Naive thymus-derived CD4-positive, alpha-beta T cell (primary cell): ENCODE measurements around the gene WDR73. TPM values are rescaled to one million over a fixed set of nuclear protein-coding genes. Genes with fewer than 3 reads are reported as not detected.

Experiments
- ATAC-seq: fragments of 150-1000 bp; cut with Tn5 transposase; 2 replicates; pipeline ENCODE4 v1.10.0; 2021; ENCODE audit warnings: mild to moderate bottlenecking, moderate library complexity
- CTCF ChIA-PET: fragments of 350-600 bp; sonication (Branson Sonifier 250); formaldehyde crosslinking; loops from one replicate; lab custom pipeline; 2021; ENCODE audit warnings: antibody characterized with exemption; lab: Charles Lee
- POLR2A ChIA-PET: fragments of 350-600 bp; sonication (Branson Sonifier 250); formaldehyde crosslinking; loops from one replicate; lab custom pipeline; 2021; ENCODE audit warnings: antibody characterized with exemption, inconsistent platforms; lab: Charles Lee
- DNase-seq, 9 donors: peaks; one replicate each; pipeline versions ENCODE4 v3.0.0 to v3.0.0-alpha.2; 2020 to 2022; ENCODE audit warnings: mixed read lengths in 1 of 9
- H3K27ac ChIP-seq: one replicate; pipeline ENCODE4 v1.7.0; 2013; ENCODE audit warnings: mild to moderate bottlenecking, low read depth, low read length, moderate library complexity
- H3K27me3 ChIP-seq, 2 donors: one replicate each; pipeline ENCODE4 v1.7.0; 2013; ENCODE audit warnings: low read length in 2 of 2, mild to moderate bottlenecking in 2 of 2, moderate library complexity in 2 of 2; ENCODE audit not compliant: control insufficient read depth in 2 of 2, insufficient read depth in 2 of 2
- H3K36me3 ChIP-seq, 3 experiments: 1 replicate in 2 of 3; 2 replicates in 1 of 3; pipeline ENCODE4 v1.7.0; 2013; ENCODE audit warnings: low read length in 3 of 3, mild to moderate bottlenecking in 3 of 3, moderate library complexity in 1 of 3; ENCODE audit not compliant: insufficient read depth in 3 of 3, control insufficient read depth in 2 of 3
- H3K4me1 ChIP-seq, 2 donors: one replicate each; pipeline ENCODE4 v1.7.0; 2013; ENCODE audit warnings: low read length in 2 of 2, mild to moderate bottlenecking in 2 of 2, moderate library complexity in 1 of 2; ENCODE audit not compliant: control insufficient read depth in 2 of 2, insufficient read depth in 2 of 2
- H3K4me3 ChIP-seq: 2 replicates; pipeline ENCODE4 v1.7.0; 2013; ENCODE audit warnings: mild to moderate bottlenecking, low read length
- H3K9me3 ChIP-seq, 3 experiments: 1 replicate in 2 of 3; 2 replicates in 1 of 3; pipeline ENCODE4 v1.7.0; 2013; ENCODE audit warnings: low read length in 3 of 3; ENCODE audit not compliant: control insufficient read depth in 2 of 3
- H3K27ac Mint-ChIP-seq, 9 donors: one replicate each; pipeline ENCODE4 v1.8.0; 2020 to 2022; ENCODE audit warnings: mixed read lengths in 9 of 9, mild to moderate bottlenecking in 8 of 9, moderate library complexity in 5 of 9, inconsistent platforms in 2 of 9
- H3K27me3 Mint-ChIP-seq, 5 donors: one replicate each; pipeline ENCODE4 v1.8.0; 2021 to 2022; ENCODE audit warnings: mixed read lengths in 5 of 5, mild to moderate bottlenecking in 1 of 5
- H3K36me3 Mint-ChIP-seq, 5 donors: one replicate each; pipeline ENCODE4 v1.8.0; 2020 to 2022; ENCODE audit warnings: mixed read lengths in 5 of 5, mild to moderate bottlenecking in 3 of 5, inconsistent platforms in 1 of 5
- H3K4me1 Mint-ChIP-seq, 7 donors: one replicate each; pipeline ENCODE4 v1.8.0; 2020 to 2022; ENCODE audit warnings: mixed read lengths in 7 of 7, mild to moderate bottlenecking in 3 of 7, inconsistent platforms in 1 of 7
- H3K4me3 Mint-ChIP-seq, 10 donors: one replicate each; pipeline ENCODE4 v1.8.0; 2020 to 2022; ENCODE audit warnings: mild to moderate bottlenecking in 10 of 10, mixed read lengths in 10 of 10, moderate library complexity in 6 of 10, inconsistent platforms in 2 of 10
- H3K9me3 Mint-ChIP-seq, 11 donors: one replicate each; pipeline ENCODE4 v1.8.0; 2020 to 2022; ENCODE audit warnings: mixed read lengths in 11 of 11, mild to moderate bottlenecking in 4 of 11, inconsistent platforms in 1 of 11, moderate library complexity in 1 of 11
- intact Hi-C, 2 donors: fragments of 100-400 bp; cut with micrococcal nuclease; formaldehyde crosslinking; loops; one replicate each; pipeline ENCODE4 v1.15.1; 2023
- polyA plus RNA-seq, 2 donors: library from polyadenylated mRNA; unstranded; fragments of 300-500 nt; fragmentation: Illumina TruSeq; gene quantifications; one replicate each; pipeline ENCODE4 v1.2.3, GENCODE V29; 2021
- total RNA-seq, 6 experiments: library from RNA in 5 of 6; stranded (reverse) in 5 of 6; gene quantifications; 1 replicate in 5 of 6; 2 replicates in 1 of 6; pipeline ENCODE4 v1.2.3 and lab custom pipeline; 2021 to 2026

The WDR73 gene
- total RNA-seq (10 to 100 TPM; 26.8 to 47.7 (median 33.1) TPM), polyA plus RNA-seq (10 to 100 TPM; 22.0 to 26.1 TPM), total RNA-seq (lab: John Stamatoyannopoulos, UW) (56.3 reads per million, percentile 74 among the genes with 10 or more reads in this experiment)

DNA sequence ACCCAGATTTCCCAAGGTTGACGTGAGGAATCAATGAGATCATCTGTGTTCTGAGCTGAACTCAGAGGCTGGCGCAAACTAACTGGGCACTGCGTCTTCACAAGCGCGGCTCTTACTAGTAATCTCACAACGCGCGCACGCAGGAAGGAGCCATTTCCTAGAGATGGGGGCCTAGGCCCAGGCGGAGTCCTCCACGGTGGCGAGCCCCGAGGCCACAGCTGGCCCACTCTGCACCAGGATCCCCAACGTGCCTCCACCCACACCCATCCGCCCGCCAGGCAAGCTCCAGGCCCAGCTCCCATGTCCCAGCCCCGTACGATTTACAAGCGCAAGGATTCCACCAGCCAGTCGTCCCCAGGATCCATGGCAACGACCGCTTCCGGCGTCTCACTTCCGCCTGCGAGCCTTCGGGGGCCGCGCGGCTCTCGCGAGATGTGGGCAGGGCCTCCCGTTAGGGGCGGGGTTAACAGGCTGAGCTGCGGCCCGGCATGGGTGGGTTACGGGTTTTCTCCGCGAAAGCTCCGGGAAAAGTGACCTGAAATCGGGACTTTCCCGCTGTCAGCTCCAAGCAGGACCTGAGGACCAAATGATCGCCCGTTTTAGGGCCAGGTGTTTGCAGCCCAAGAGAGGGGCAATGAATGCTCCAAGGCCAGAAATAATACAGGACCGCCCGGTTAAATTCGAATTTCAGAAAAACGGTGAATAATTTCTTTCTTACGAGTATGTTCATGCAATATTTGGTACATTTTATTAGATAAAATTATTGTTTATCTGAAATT lies at the start of gene WDR73:
Gene WDR73, minus strand, starts transcription at position 374 of the 779 bp plus-strand sequence. Its CDS starts 9 bp downstream, at position 365.
- intact Hi-C loops = loop anchor here (1.0 kb wide), 13 partner anchors 23 to 327 kb away; partner anchors contain the start of genes SEC11A (in 2 of the 2), PDE8A (in 1 of the 2) and ZNF592 (in 1 of the 2)
- Histone ChIP-seq H3K9me3 (no peaks in the 10 kb centered on the region), H3K27ac (peak within 1 kb of the TSS; percentile 90), H3K36me3 (peaks cover 7 to 31% (median 9%) of the 10 kb centered on the region in 3 experiments), H3K4me3 (peak within 1 kb of the TSS; percentile 91), H3K27me3 (no peaks in the 10 kb centered on the region), H3K4me1 (peaks cover 26 to 36% of the 10 kb centered on the region in 2 donors)
- DNase-seq = peak; percentile 93 to 99 (median 97)
- ATAC-seq = peak; percentile 86
- Mint-ChIP-seq H3K27me3 (no peaks in the 10 kb centered on the region), H3K9me3 (no peaks in the 10 kb centered on the region), H3K27ac (peak within 1 kb of the TSS; percentile 91 to 99 (median 93)), H3K4me3 (peak within 1 kb of the TSS; percentile 83 to 100 (median 98)), H3K36me3 (peaks cover 5 to 14% (median 11%) of the 10 kb centered on the region in 5 donors), H3K4me1 (peaks cover 16 to 53% (median 46%) of the 10 kb centered on the region in 7 donors)
- ChIA-PET POLR2A (interaction anchor here (0.6 to 7.5 kb wide), 20 partner anchors 12 to 109 kb away, joined by 3 to 70 read pairs (median 7); partner anchors contain the start of genes SEC11A, ZNF592 and ZSCAN2), CTCF (interaction anchor here (0.7 to 1.9 kb wide), 15 partner anchors 15 to 227 kb away, joined by 3 to 10 read pairs (median 4); no protein-coding TSS in a partner anchor)

DNA sequence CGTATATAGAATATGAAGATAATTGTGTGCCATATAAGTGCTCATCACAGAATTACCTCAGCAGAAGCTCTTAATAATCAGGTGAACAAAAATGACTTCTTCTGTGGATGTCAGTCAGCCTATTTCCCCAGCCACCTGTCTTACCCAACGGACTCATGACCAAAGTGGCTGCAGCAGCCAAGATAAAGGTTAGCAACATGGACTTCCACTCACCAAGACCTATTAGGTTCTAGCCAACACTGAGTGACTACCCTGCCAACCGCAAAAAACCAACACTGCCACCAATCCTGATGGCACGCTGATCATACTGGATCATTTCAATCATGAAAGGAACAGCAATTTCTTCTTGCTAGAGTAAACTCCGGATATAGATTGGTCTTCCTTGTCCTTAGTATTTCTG lies 49.7 kb upstream of the WDR73 start:
- Histone ChIP-seq H3K4me3 (no peak overlapping the region), H3K27ac (no peak overlapping the region), H3K4me1 (peaks cover 0 to 17% of the 10 kb centered on the region in 2 donors), H3K36me3 (no peaks in the 10 kb centered on the region), H3K9me3 (no peaks in the 10 kb centered on the region), H3K27me3 (no peaks in the 10 kb centered on the region)
- no peaks in the 10 kb centered on the region for H3K27me3 Mint-ChIP-seq
- H3K36me3 Mint-ChIP-seq = peaks cover 0 to 30% (median 4%) of the 10 kb centered on the region in 5 donors
- H3K4me1 Mint-ChIP-seq = peaks cover 44 to 82% (median 75%) of the 10 kb centered on the region in 7 donors
- ATAC-seq (no peak), DNase-seq (no peak)
- no peaks in the 10 kb centered on the region for H3K9me3 Mint-ChIP-seq
- H3K4me3 Mint-ChIP-seq = peak overlapping the region in 2 of 10 donors; percentile 6 to 7
- ChIA-PET CTCF (no interaction called here), POLR2A (interaction anchor here (1.0 kb wide), 1 partner anchor 10 kb away, joined by 3 read pairs; no protein-coding TSS in a partner anchor)
- intact Hi-C loops = no loop called here
- peak overlapping the region in 6 of 9 donors; percentile 9 to 86 (median 36) for H3K27ac Mint-ChIP-seq

DNA sequence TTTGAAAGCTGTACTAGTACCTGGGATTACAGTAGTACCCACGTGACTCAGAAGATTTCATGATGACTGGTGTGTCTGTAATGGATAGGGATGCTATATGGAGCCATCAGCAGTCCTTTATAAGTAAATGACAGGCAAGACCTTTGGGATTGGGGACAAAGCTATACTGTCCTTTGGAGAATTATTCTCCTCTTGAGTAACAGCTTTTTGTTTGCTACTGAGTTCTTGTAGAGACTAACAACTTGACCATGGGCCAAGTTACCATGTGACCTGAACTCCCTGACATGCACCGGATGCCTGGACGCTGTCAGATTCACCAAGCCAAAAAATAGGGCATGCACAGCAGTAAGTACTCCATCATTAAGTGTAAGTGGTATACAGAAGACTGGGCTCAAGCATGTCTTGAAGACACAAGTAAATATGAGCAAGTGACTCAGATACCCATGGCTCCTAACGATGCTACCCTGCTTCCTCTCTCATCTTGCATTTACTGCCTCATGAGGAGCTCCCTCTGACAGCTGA lies 48.9 kb upstream of the WDR73 start:
- no peak overlapping the region for H3K27ac ChIP-seq
- Mint-ChIP-seq H3K36me3 (peaks cover 0 to 24% (median 4%) of the 10 kb centered on the region in 5 donors), H3K4me3 (peak overlapping the region in 3 of 10 donors; percentile 6 to 24 (median 7)), H3K27me3 (no peaks in the 10 kb centered on the region), H3K9me3 (no peaks in the 10 kb centered on the region), H3K27ac (peak overlapping the region in 6 of 9 donors; percentile 9 to 86 (median 39)), H3K4me1 (peaks cover 45 to 82% (median 75%) of the 10 kb centered on the region in 7 donors)
- POLR2A ChIA-PET = interaction anchor here (0.6 to 1.4 kb wide), 4 partner anchors 11 to 46 kb away, joined by 3 read pairs; no protein-coding TSS in a partner anchor
- H3K9me3 ChIP-seq = no peaks in the 10 kb centered on the region
- no peak for DNase-seq
- no peaks in the 10 kb centered on the region for H3K27me3 ChIP-seq
- peaks cover 0 to 24% of the 10 kb centered on the region in 2 donors for H3K4me1 ChIP-seq
- CTCF ChIA-PET = interaction anchor here (0.5 to 0.6 kb wide), 2 partner anchors 14 to 48 kb away, joined by 4 read pairs; no protein-coding TSS in a partner anchor
- intact Hi-C loops = no loop called here
- H3K4me3 ChIP-seq = no peak overlapping the region
- H3K36me3 ChIP-seq = no peaks in the 10 kb centered on the region
- ATAC-seq = peak; percentile 40

DNA sequence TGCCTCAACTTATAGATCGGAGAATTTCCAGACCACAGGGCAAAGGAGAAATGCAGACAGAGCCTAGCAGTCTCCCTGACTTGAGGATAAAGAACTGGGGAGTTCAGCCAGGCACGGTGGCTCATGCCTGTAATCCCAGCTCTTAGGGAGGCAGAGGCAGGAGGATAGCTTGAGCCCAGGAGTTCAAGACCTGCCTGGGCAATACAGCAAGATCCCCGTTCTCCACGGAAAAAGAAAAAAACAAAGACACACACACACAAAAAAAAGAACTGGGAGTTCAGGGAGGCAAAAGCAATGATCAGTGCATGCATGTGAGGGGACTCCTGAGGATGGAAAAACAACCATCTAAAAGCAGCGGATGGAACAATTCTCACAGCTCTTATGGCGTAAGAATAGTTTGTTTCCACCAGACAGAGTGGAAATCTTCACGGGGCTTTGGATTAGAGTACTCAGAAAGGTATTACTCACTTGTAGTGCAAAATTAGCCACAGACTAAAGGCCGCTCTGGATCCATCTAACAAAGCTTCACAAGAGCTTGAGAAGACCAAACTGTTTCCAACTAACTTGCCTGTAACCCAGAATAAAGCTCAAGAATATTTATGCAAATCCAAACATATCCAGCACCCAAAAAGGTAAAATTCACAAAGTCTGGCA lies 45.6 kb upstream of the WDR73 start:
- ATAC-seq (no peak), DNase-seq (no peak)
- no peak overlapping the region for H3K27ac ChIP-seq
- POLR2A ChIA-PET = interaction anchor here (0.7 to 2.6 kb wide), 4 partner anchors 16 to 50 kb away, joined by 3 to 10 read pairs (median 4); partner anchors contain the start of genes SEC11A and WDR73
- H3K4me1 ChIP-seq = peaks cover 8 to 30% of the 10 kb centered on the region in 2 donors
- peaks cover 0 to 19% (median 4%) of the 10 kb centered on the region in 5 donors for H3K36me3 Mint-ChIP-seq
- H3K9me3 ChIP-seq = no peaks in the 10 kb centered on the region
- H3K4me3 Mint-ChIP-seq = peak overlapping the region in 8 of 10 donors; percentile 5 to 52 (median 36)
- H3K27me3 Mint-ChIP-seq = no peaks in the 10 kb centered on the region
- no peaks in the 10 kb centered on the region for H3K27me3 ChIP-seq
- no peaks in the 10 kb centered on the region for H3K9me3 Mint-ChIP-seq
- CTCF ChIA-PET = interaction anchor here (1.2 kb wide), 1 partner anchor 53 kb away, joined by 4 read pairs; no protein-coding TSS in a partner anchor
- peaks cover 35 to 78% (median 71%) of the 10 kb centered on the region in 7 donors for H3K4me1 Mint-ChIP-seq
- peak overlapping the region; percentile 13 to 67 (median 21) for H3K27ac Mint-ChIP-seq
- intact Hi-C loops = loop anchor here in 1 of 2 donors (10.0 kb wide), 1 partner anchor 45 kb away; the partner anchor contains the start of gene ZNF592
- no peak overlapping the region for H3K4me3 ChIP-seq
- no peaks in the 10 kb centered on the region for H3K36me3 ChIP-seq

DNA sequence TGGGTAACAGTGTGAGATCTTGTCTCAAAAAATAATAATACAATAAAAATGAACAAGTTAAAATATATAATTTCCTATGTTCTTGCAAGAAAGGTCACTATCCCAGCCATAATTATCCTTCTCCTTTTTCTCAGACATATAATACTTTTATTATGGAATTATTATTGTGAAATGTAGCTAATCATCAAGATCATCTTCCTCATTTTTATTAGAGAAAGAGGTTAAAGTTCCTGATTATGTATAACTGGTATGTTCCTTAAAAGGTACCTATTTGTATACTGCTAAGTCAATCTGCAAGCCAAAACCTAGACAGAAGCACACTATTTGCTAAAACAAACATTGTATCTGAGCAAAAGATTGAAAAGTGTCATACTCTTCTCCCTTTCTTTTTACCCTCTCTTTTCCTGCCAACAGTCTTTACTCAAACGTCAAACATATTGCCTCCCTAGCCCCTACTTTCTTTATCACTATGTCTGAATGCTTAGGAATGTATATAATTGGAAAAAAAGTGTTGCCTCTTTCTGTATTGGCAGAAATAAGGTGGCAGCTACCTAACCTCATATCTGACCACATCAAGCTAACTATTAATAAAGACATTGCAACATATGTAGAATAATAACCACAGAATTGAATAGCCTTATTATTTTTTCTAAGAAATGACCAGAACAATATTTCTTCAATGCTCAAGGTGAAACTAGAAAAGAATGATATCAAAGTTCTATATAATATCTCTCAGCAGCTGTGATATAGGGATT lies 43.3 kb upstream of the WDR73 start:
- H3K4me3 Mint-ChIP-seq = peak overlapping the region in 1 of 10 donors; percentile 33
- H3K27me3 Mint-ChIP-seq = no peaks in the 10 kb centered on the region
- H3K27me3 ChIP-seq = no peaks in the 10 kb centered on the region
- H3K4me1 ChIP-seq = peaks cover 8 to 26% of the 10 kb centered on the region in 2 donors
- ATAC-seq = no peak
- H3K4me1 Mint-ChIP-seq = peaks cover 28 to 69% (median 63%) of the 10 kb centered on the region in 7 donors
- H3K4me3 ChIP-seq = no peak overlapping the region
- H3K36me3 ChIP-seq = no peaks in the 10 kb centered on the region
- H3K36me3 Mint-ChIP-seq = peaks cover 0 to 4% (median 0%) of the 10 kb centered on the region in 5 donors
- H3K27ac Mint-ChIP-seq = peak overlapping the region in 7 of 9 donors; percentile 10 to 81 (median 19)
- DNase-seq = no peak
- ChIA-PET CTCF (no interaction called here), POLR2A (interaction anchor here (0.6 to 1.7 kb wide), 7 partner anchors 17 to 97 kb away, joined by 3 to 8 read pairs (median 4); partner anchors contain the start of genes ZNF592 and ZSCAN2)
- intact Hi-C loops = loop anchor here in 1 of 2 donors (10.0 kb wide), 1 partner anchor 47 kb away; the partner anchor contains the start of gene ZNF592
- H3K27ac ChIP-seq = no peak overlapping the region
- no peaks in the 10 kb centered on the region for H3K9me3 Mint-ChIP-seq
- no peaks in the 10 kb centered on the region for H3K9me3 ChIP-seq
